GM19099 (cell line): ENCODE data around the gene CCDC12.

Experiments
- POLR2A ChIP-seq: IDR thresholded peaks from 3 replicates; pipeline ENCODE4 v1.6.1; 2011; ENCODE audit warnings: low read depth; ENCODE audit not compliant: insufficient read length; ENCODE audit errors: extremely low read depth

Gene CCDC12

GRCh38 chr3:46960081-46960701, 16.4 kb downstream of the CCDC12 start:
- no peak for TF ChIP-seq POLR2A

GRCh38 chr3:46959161-46959511, 17.4 kb downstream of the CCDC12 start:
- TF ChIP-seq POLR2A: no peak

GRCh38 chr3:46958467-46959160, 17.9 kb downstream of the CCDC12 start:
- no peak for TF ChIP-seq POLR2A

GRCh38 chr3:46957092-46957820, 19.3 kb downstream of the CCDC12 start:
- TF ChIP-seq POLR2A: no peak

- no peak for TF ChIP-seq POLR2A
These were observed 20.7 kb downstream of the CCDC12 start for GRCh38 chr3:46955801-46956259.

GRCh38 chr3:46955157-46955556, 21.4 kb downstream of the CCDC12 start:
- TF ChIP-seq POLR2A: no peak

GRCh38 chr3:46954178-46954577, 22.4 kb downstream of the CCDC12 start:
- no peak for TF ChIP-seq POLR2A

GRCh38 chr3:46953234-46954010, 23.1 kb downstream of the CCDC12 start:
- TF ChIP-seq POLR2A: no peak

GRCh38 chr3:46952813-46953212, 23.7 kb downstream of the CCDC12 start:
- TF ChIP-seq POLR2A: no peak

GRCh38 chr3:46950650-46951241, 25.8 kb downstream of the CCDC12 start:
- TF ChIP-seq POLR2A: no peak

GRCh38 chr3:46950177-46950576, 26.4 kb downstream of the CCDC12 start:
- TF ChIP-seq POLR2A: no peak

- TF ChIP-seq POLR2A: no peak
These were observed 27.5 kb downstream of the CCDC12 start for GRCh38 chr3:46948830-46949671.

GRCh38 chr3:46947981-46948791, 28.4 kb downstream of the CCDC12 start:
- no peak for TF ChIP-seq POLR2A
